Neural progenitor cell (in vitro differentiated cells): ENCODE measurements around the gene ASB1. TPM values are rescaled to one million over a fixed set of nuclear protein-coding genes. Genes with fewer than 3 reads are reported as not detected.

Experiments
- DNase-seq: peaks from one replicate; pipeline ENCODE4 v3.0.0-alpha.2; 2016; ENCODE audit warnings: low spot score
- H2AFZ ChIP-seq: fragments of 200-600 bp; sonication (generic); replicated peaks from 2 replicates; pipeline ENCODE4 v1.6.1; 2016; ENCODE audit warnings: antibody characterized with exemption
- H3F3A ChIP-seq: fragments of 200-600 bp; sonication (generic); 2 replicates; pipeline ENCODE4 v1.6.1; 2016; ENCODE audit warnings: antibody characterized with exemption, low read depth
- H3K27ac ChIP-seq: fragments of 200-600 bp; sonication (generic); 2 replicates; pipeline ENCODE4 v1.5.1; 2016; ENCODE audit warnings: mild to moderate bottlenecking
- H3K27me3 ChIP-seq: fragments of 200-600 bp; sonication (generic); 2 replicates; pipeline ENCODE4 v1.6.1; 2016; ENCODE audit warnings: mild to moderate bottlenecking, moderate library complexity
- H3K36me3 ChIP-seq: fragments of 200-600 bp; sonication (generic); 2 replicates; pipeline ENCODE4 v1.5.1; 2016
- H3K4me1 ChIP-seq: fragments of 200-600 bp; sonication (generic); 2 replicates; pipeline ENCODE4 v1.6.1; 2016; ENCODE audit warnings: mixed run types
- H3K4me2 ChIP-seq: fragments of 200-600 bp; sonication (generic); 2 replicates; pipeline ENCODE4 v1.6.1; 2016
- H3K4me3 ChIP-seq: fragments of 200-600 bp; sonication (generic); 2 replicates; pipeline ENCODE4 v1.5.1; 2016
- H3K79me2 ChIP-seq: fragments of 200-600 bp; sonication (generic); 2 replicates; pipeline ENCODE4 v1.6.1; 2016; ENCODE audit warnings: low read depth
- H3K9ac ChIP-seq: fragments of 200-600 bp; sonication (generic); 2 replicates; pipeline ENCODE4 v1.6.1; 2016
- H3K9me3 ChIP-seq: fragments of 200-600 bp; sonication (generic); 2 replicates; pipeline ENCODE4 v1.5.1; 2016; ENCODE audit warnings: low read depth
- H4K20me1 ChIP-seq: fragments of 200-600 bp; sonication (generic); 2 replicates; pipeline ENCODE4 v1.6.1; 2016; ENCODE audit warnings: low read depth
- H3K27ac Mint-ChIP-seq: 3 replicates; pipeline ENCODE4 v1.8.0; 2021; ENCODE audit warnings: mixed read lengths
- H3K27me3 Mint-ChIP-seq: 2 replicates; pipeline ENCODE4 v1.8.0; 2022; ENCODE audit warnings: low read depth, mild to moderate bottlenecking, inconsistent platforms, moderate library complexity, mixed read lengths; ENCODE audit not compliant: insufficient read depth
- H3K36me3 Mint-ChIP-seq: 3 replicates; pipeline ENCODE4 v1.8.0; 2021; ENCODE audit warnings: mixed read lengths
- H3K4me1 Mint-ChIP-seq: 3 replicates; pipeline ENCODE4 v1.8.0; 2021; ENCODE audit warnings: mixed read lengths
- H3K4me3 Mint-ChIP-seq: 3 replicates; pipeline ENCODE4 v1.8.0; 2021; ENCODE audit warnings: mild to moderate bottlenecking, moderate library complexity, mixed read lengths
- H3K9me3 Mint-ChIP-seq: 3 replicates; pipeline ENCODE4 v1.8.0; 2020; ENCODE audit warnings: mixed read lengths
- EZH2 ChIP-seq: fragments of 200-600 bp; sonication (generic); IDR thresholded peaks from 2 replicates; pipeline ENCODE4 v1.6.1; 2017; ENCODE audit warnings: antibody characterized with exemption, mild to moderate bottlenecking, moderate library complexity
- EZH2phosphoT487 ChIP-seq: fragments of 200-600 bp; sonication (generic); IDR thresholded peaks from 2 replicates; pipeline ENCODE4 v1.6.1; 2017; ENCODE audit warnings: antibody characterized with exemption
- total RNA-seq: library from RNA; depleted of rRNA; stranded (reverse); fragments of >200 nt; gene quantifications from 2 replicates; pipeline ENCODE4 v1.2.3, GENCODE V29; 2015; ENCODE audit warnings: low replicate concordance
- TF ChIP-seq, protein P1 (sequence below): fragments of 200-600 bp; sonication (generic); IDR thresholded peaks from 2 replicates; pipeline ENCODE4 v1.5.1; 2017; ENCODE audit warnings: antibody characterized with exemption, mild to moderate bottlenecking

Gene ASB1
- total RNA-seq, 1 donor from 2014 or later = 29.2 TPM

DNA sequence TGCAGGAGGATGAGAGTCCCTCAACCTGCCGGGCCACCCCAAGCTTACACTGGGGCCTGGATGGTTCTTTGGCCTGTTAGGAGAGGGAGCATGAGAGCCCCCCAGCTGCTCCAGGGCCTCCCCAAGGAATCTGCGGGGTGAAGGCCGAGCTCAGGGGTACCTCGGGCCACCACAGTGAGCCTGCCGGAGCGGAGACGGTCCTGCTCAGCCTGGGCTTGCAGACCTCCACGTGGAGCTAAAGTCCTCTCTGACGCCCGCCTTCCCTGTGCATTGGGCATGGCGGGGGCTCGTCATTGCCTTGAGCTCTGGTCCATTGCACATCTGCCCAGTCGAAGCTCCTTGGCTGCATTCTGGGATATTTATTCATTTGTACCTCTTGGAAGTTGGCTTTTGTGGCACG lies 62.7 kb downstream of the ASB1 start:
- Mint-ChIP-seq H3K27ac (no peak overlapping the region), H3K4me3 (no peak overlapping the region), H3K27me3 (peaks cover 2% of the 10 kb centered on the region), H3K4me1 (peaks cover 37% of the 10 kb centered on the region), H3K36me3 (no peaks in the 10 kb centered on the region), H3K9me3 (no peaks in the 10 kb centered on the region)
- H3K27me3 ChIP-seq = no peaks in the 10 kb centered on the region
- TF ChIP-seq, protein P1, sequence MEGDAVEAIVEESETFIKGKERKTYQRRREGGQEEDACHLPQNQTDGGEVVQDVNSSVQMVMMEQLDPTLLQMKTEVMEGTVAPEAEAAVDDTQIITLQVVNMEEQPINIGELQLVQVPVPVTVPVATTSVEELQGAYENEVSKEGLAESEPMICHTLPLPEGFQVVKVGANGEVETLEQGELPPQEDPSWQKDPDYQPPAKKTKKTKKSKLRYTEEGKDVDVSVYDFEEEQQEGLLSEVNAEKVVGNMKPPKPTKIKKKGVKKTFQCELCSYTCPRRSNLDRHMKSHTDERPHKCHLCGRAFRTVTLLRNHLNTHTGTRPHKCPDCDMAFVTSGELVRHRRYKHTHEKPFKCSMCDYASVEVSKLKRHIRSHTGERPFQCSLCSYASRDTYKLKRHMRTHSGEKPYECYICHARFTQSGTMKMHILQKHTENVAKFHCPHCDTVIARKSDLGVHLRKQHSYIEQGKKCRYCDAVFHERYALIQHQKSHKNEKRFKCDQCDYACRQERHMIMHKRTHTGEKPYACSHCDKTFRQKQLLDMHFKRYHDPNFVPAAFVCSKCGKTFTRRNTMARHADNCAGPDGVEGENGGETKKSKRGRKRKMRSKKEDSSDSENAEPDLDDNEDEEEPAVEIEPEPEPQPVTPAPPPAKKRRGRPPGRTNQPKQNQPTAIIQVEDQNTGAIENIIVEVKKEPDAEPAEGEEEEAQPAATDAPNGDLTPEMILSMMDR = no peak
- TF ChIP-seq EZH2 (no peak), EZH2phosphoT487 (no peak)
- no peak for DNase-seq
- no peak overlapping the region for H3K4me3 ChIP-seq
- no peak overlapping the region for H3K4me2 ChIP-seq
- H3K9ac ChIP-seq = no peak overlapping the region
- no peaks in the 10 kb centered on the region for H3K79me2 ChIP-seq
- no peak overlapping the region for H3K27ac ChIP-seq
- H2AFZ ChIP-seq = no peak overlapping the region
- H4K20me1 ChIP-seq = no peaks in the 10 kb centered on the region
- H3K4me1 ChIP-seq = peaks cover 19% of the 10 kb centered on the region
- peaks cover 9% of the 10 kb centered on the region for H3F3A ChIP-seq
- no peaks in the 10 kb centered on the region for H3K36me3 ChIP-seq
- H3K9me3 ChIP-seq = no peaks in the 10 kb centered on the region

GRCh38 chr2:238489896-238490295 lies 63.2 kb downstream of the ASB1 start:
- peaks cover 41% of the 10 kb centered on the region for H3K4me1 Mint-ChIP-seq
- H3K4me3 Mint-ChIP-seq = no peak overlapping the region
- no peak overlapping the region for H3K27ac ChIP-seq
- H3K27me3 Mint-ChIP-seq = peaks cover 2% of the 10 kb centered on the region
- H3K9me3 Mint-ChIP-seq = no peaks in the 10 kb centered on the region
- no peaks in the 10 kb centered on the region for H3K79me2 ChIP-seq
- no peak overlapping the region for H3K4me3 ChIP-seq
- no peak for DNase-seq
- H3K9me3 ChIP-seq = no peaks in the 10 kb centered on the region
- H3K4me1 ChIP-seq = peaks cover 19% of the 10 kb centered on the region
- H3K27me3 ChIP-seq = no peaks in the 10 kb centered on the region
- H3K36me3 ChIP-seq = no peaks in the 10 kb centered on the region
- H3K36me3 Mint-ChIP-seq = no peaks in the 10 kb centered on the region
- no peak overlapping the region for H3K4me2 ChIP-seq
- H3K27ac Mint-ChIP-seq = no peak overlapping the region
- peaks cover 9% of the 10 kb centered on the region for H3F3A ChIP-seq
- H4K20me1 ChIP-seq = no peaks in the 10 kb centered on the region
- H3K9ac ChIP-seq = no peak overlapping the region
- no peak overlapping the region for H2AFZ ChIP-seq
- TF ChIP-seq EZH2 (no peak), EZH2phosphoT487 (no peak)
- TF ChIP-seq, protein P1 = no peak

DNA sequence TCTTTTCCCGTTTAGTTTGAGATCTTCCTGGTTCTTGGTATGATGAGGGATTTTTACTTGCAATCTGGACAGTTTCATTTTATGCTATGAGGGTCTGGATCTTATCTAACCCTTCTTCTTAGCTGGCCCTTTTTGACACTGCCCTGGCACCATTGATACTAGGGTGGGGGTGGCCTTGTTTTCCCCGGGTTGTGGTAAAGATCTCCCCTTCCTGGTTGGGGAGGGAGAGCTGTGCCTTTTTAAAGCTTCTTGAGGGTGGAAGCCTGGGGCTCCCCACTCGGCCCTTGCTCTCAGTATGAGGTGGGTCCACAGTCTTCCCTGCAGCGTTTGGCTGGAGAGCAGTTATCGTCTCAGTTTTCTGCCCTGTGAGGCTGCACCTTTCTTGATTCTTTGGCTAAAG lies 66.1 kb downstream of the ASB1 start:
- H2AFZ ChIP-seq = peak overlapping the region; percentile 45

More for the DNA sequence above, 66.1 kb downstream of the ASB1 start:
- Histone ChIP-seq H3K79me2 (no peaks in the 10 kb centered on the region), H3K4me2 (peak overlapping the region; percentile 21), H3K36me3 (no peaks in the 10 kb centered on the region), H3K4me1 (peaks cover 19% of the 10 kb centered on the region), H3K27ac (no peak overlapping the region), H3F3A (no peaks in the 10 kb centered on the region), H3K9ac (no peak overlapping the region), H3K4me3 (no peak overlapping the region), H4K20me1 (no peaks in the 10 kb centered on the region), H3K9me3 (no peaks in the 10 kb centered on the region), H3K27me3 (no peaks in the 10 kb centered on the region)
- DNase-seq = no peak
- H3K27ac Mint-ChIP-seq = peak overlapping the region; percentile 91
- no peaks in the 10 kb centered on the region for H3K36me3 Mint-ChIP-seq
- no peaks in the 10 kb centered on the region for H3K9me3 Mint-ChIP-seq
- TF ChIP-seq EZH2 (no peak), EZH2phosphoT487 (no peak)
- TF ChIP-seq, protein P1 = no peak
- H3K27me3 Mint-ChIP-seq = peaks cover 2% of the 10 kb centered on the region
- peaks cover 44% of the 10 kb centered on the region for H3K4me1 Mint-ChIP-seq
- H3K4me3 Mint-ChIP-seq = no peak overlapping the region
